HepG2 (cell line): ENCODE results near the gene CTXN1.
A peak's percentile ranks its signal among the peaks of the same experiment; 100 is the strongest.

Experiments
- CTCF ChIP-seq: sonication (generic); formaldehyde crosslinking; IDR thresholded peaks from 2 replicates; pipeline ENCODE4 v1.5.0; 2020; ENCODE audit warnings: mild to moderate bottlenecking, missing genetic modification reagents, moderate library complexity
- ELF4 ChIP-seq: sonication (generic); formaldehyde crosslinking; IDR thresholded peaks from 2 replicates; pipeline ENCODE4 v1.5.0; 2020; ENCODE audit warnings: missing genetic modification reagents, mild to moderate bottlenecking, moderate library complexity, borderline replicate concordance
- ELK4 ChIP-seq: sonication (generic); formaldehyde crosslinking; IDR thresholded peaks from 2 replicates; pipeline ENCODE4 v1.9.0; 2021; ENCODE audit warnings: missing genetic modification reagents, borderline replicate concordance
- FIP1L1 ChIP-seq: fragments of 200-400 bp; formaldehyde crosslinking; IDR thresholded peaks from 2 replicates; pipeline ENCODE4 v1.6.1; 2018; ENCODE audit warnings: low read depth, mild to moderate bottlenecking, low read length, moderate library complexity, borderline replicate concordance; ENCODE audit not compliant: insufficient read depth
- GLI4 ChIP-seq: sonication (generic); formaldehyde crosslinking; IDR thresholded peaks from 2 replicates; pipeline ENCODE4 v1.5.1; 2020; ENCODE audit warnings: missing genetic modification reagents, mild to moderate bottlenecking, moderate library complexity, borderline replicate concordance
- NR2F2 ChIP-seq: IDR thresholded peaks from 2 replicates; pipeline ENCODE4 v1.6.1; 2012; ENCODE audit warnings: low read depth, inconsistent platforms, borderline replicate concordance
- SIN3A ChIP-seq: IDR thresholded peaks from 2 replicates; pipeline ENCODE4 v1.6.1; 2011; ENCODE audit warnings: low read depth, mild to moderate bottlenecking, control low read depth, low read length, borderline replicate concordance
- SRSF4 ChIP-seq: fragments of 200-400 bp; formaldehyde crosslinking; IDR thresholded peaks from one replicate; pipeline ENCODE4 v1.6.1; 2018; ENCODE audit warnings: mild to moderate bottlenecking, low read depth, low read length, moderate library complexity; ENCODE audit not compliant: poor library complexity, severe bottlenecking
- ZGPAT ChIP-seq: IDR thresholded peaks from 2 replicates; pipeline ENCODE4 v1.6.1; 2016; ENCODE audit warnings: mild to moderate bottlenecking
- ZNF501 ChIP-seq: sonication (generic); formaldehyde crosslinking; IDR thresholded peaks from 2 replicates; pipeline ENCODE4 v1.5.1; 2020; ENCODE audit warnings: mild to moderate bottlenecking, moderate library complexity, missing genetic modification reagents
- ZSCAN30 ChIP-seq: sonication (generic); formaldehyde crosslinking; IDR thresholded peaks from 2 replicates; pipeline ENCODE4 v1.5.0; 2020; ENCODE audit warnings: mild to moderate bottlenecking, missing genetic modification reagents
- TF ChIP-seq, protein P1 (sequence below): sonication (generic); formaldehyde crosslinking; IDR thresholded peaks from 2 replicates; pipeline ENCODE4 v1.4.0; 2020; ENCODE audit warnings: missing genetic modification reagents

- no peak for TF ChIP-seq SRSF4
- no peak for TF ChIP-seq ELK4 (CRISPR knock-in tag)
- TF ChIP-seq FIP1L1: no peak
- TF ChIP-seq NR2F2: peak; percentile 76; the same call in 1 of the 2 replicates
- TF ChIP-seq CTCF (CRISPR knock-in tag): peak; percentile 39
- TF ChIP-seq ZGPAT (CRISPR knock-in tag): no peak
- TF ChIP-seq GLI4 (CRISPR knock-in tag): no peak
- 0 out of 2 replicates have a peak, but pooled peaks have one; percentile 51 for TF ChIP-seq SIN3A
- no peak for TF ChIP-seq ZSCAN30 (CRISPR knock-in tag)
- peak; percentile 18; the same call in 1 of the 2 replicates for TF ChIP-seq ZNF501 (CRISPR knock-in tag)
- no peak for TF ChIP-seq ELF4 (CRISPR knock-in tag)
- TF ChIP-seq, protein P1, sequence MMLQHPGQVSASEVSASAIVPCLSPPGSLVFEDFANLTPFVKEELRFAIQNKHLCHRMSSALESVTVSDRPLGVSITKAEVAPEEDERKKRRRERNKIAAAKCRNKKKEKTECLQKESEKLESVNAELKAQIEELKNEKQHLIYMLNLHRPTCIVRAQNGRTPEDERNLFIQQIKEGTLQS (CRISPR knock-in tag): no peak
Measured at GRCh38 chr19:7918615-7919421, 7.1 kb downstream of the CTXN1 start.
